GM18498 (cell line): ENCODE results near the gene MKI67.
A peak's percentile ranks its signal among the peaks of the same experiment; 100 is the strongest.

Source experiments
- ATAC-seq: cut with Tn5 transposase; IDR thresholded peaks from one replicate; pipeline ENCODE4 v1.9.1; 2021; ENCODE audit warnings: mild to moderate bottlenecking, moderate library complexity; ENCODE audit not compliant: unreplicated experiment

Gene MKI67

DNA sequence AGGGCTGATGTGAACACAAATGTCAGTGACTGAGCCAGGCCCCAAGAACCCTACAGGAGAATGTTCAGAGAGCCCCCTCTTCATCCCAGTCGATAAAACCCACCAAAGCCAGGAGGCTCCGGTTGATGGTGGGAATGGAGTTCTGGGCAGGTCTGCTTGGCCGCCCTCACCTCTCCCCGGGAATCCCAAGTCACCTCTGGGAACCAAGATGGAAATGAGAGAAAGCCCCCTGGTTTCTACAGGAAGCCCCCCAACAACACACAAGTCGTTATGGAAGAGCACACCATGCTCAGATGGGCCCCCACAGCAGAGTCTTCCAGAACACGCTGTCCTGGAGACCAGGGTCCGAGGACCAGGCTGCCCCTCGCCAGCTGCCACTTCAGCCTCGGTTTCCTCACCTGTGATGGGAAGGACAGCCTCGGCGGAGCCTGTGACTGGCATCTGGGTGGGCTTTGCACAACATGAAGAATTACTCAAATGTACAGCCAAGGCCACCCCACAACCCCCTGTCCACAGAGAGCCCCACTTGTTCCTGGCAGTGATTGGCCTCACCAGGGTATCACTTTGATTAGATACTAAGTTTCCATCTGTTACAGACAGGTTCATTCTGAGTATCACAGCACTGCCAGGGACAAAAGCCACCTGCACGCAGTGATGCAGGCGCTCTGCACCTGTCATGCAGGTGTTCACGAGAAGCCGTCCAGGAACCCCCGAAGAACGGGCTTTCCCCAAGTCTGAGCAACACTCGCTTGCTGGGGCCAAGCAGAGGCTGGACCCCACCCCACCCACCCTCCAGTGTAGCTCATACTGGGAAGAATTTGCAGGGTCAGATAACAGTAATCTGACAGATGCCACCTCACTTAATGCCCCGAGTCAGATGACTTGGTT lies 57.6 kb downstream of the MKI67 start:
- ATAC-seq, result no peak

DNA sequence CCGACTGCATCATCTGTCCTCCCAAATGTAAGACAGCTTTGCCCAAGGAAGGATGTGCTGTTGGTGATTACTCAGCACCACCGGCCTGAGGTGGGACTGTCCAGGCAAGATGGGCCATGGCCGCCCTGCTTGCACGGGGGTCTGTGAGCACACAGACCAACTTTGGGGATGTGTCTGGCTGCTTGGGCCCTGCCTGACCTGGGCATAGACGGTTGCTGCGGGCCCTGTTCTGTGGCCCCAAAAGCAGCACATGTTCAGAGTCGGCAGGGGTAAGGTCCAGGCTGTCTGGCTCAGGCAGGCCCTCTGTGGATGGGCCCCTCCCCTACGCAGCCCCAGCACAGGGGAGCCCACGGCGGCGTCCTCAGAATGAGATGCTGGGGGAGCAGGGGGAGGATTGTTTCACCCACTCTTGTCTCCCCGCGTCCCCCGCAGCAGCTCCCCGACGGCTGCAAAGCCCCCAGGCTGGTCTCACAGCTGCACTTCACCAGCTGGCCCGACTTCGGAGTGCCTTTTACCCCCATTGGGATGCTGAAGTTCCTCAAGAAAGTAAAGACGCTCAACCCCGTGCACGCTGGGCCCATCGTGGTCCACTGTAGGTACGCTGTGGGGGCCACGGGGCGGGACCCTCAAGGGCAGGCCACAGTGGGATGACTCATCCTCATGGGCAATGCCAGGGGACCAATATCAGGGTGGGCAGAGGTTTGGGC lies 58.4 kb downstream of the MKI67 start:
- no peak for ATAC-seq

DNA sequence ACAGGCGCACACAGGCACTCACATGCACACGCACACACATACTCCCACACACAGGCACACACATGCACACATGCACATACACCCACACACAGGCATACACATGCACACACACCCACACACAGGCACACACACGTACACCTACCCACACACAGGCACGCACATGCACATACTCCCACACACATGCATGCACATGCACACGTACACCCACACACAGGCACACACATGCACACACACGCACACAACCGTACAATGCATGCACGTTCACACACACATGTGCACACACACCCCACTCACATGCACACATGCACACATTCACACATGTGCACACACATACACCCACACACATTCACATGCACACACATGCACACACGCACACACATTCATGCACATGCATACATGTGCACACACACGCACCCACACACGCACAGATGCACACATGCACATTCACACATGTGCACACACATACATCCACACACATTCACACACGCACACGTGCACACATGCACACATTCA lies 59.3 kb downstream of the MKI67 start:
- no peak for ATAC-seq

DNA sequence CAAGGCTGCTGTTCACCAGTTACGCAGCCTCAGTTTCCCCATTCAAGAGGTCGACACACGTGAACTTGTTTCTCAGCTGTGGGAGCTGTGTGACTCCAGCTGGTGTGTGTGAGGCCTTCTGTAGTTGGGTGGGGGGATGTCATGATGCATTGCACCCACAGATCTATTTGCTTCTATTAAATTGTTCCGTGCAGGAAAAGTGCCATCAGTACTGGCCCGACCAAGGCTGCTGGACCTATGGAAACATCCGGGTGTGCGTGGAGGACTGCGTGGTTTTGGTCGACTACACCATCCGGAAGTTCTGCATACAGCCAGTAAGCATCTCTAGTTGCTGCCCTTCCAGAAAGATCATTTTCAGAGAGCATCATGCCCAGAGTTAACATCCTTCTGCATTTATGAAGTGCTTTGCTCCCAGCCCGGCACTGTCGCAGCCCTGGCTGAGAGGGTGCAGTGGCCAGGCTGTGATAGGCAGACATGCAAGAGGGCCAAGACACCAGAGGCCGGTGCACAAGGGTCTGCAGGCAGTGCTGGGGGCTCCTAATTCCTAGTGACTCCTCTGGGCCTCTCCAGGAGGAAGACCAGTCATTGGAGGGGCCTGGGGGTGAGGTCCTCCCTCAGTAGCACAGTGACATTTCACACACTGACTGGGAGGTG lies 60.2 kb downstream of the MKI67 start:
- ATAC-seq, result no peak

DNA sequence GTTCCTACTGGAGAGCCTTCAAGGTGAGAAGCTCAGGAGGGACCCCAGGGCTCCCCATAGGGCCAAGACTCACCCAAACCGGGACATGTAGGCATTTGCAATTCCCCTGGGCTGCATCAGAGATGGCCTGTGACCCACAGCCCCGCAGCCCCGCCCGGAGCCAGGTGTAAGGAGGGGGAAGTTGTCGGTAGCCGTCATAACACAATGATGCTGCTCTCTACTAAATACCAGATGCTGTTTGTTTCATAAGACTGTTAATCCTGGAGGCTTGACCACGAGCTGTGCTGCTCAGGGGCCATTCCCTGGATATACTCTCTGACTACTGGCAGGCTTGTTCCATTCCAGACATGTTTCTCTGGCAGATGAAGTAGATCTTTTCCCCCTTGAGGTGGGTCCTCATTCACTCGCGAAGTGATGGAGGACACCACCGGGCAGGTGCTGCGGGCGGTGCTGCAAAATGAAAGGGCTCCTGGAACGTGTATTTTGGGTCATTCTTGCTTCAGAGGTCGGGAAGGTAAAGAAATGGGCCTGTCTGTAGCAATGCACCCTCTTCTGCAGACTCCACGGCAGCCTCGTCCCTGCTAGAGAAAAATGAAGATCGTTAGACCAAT lies 61.1 kb downstream of the MKI67 start:
- no peak for ATAC-seq

DNA sequence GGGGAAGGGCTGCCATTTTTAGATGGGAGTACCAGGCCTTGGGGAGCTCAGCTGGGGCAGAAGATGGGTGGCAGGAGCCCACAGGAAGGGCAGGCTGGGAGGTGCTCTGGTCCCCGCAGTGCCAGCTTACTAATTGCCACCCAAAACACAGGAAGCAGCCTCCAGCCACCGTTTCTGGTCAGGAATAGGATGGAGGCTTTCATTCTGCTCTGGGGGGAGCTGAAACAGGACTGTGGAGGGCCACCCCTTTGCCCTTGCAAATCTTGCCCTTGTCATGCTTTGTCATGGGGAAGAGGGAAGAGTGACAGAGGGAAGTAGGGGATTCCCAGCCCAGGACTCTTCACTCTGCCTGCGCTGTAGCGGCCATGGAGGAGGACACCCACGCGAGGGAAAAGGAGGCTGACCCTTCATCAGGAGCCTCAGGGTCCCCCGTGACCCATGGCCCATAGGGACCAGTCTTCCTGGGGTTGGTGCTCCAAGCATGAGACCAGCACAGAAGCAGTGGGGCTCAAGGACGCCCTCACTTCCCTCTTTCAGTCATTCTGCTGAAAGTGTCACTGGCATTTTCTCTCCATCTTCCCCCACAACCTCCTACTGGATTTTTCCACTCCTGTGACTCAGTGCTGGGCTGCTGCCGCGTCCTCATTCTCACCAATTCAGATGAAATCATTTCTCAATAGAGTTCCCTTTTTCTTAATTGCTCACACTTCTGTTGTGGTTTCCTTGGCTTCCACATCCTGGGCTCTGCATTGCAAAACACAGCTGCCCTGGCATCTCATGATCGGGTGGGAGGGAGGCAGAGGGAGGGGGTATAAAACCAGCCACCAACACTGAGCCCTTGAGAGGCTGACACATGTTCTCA lies 61.9 kb downstream of the MKI67 start:
- ATAC-seq, result peak; percentile 60

DNA sequence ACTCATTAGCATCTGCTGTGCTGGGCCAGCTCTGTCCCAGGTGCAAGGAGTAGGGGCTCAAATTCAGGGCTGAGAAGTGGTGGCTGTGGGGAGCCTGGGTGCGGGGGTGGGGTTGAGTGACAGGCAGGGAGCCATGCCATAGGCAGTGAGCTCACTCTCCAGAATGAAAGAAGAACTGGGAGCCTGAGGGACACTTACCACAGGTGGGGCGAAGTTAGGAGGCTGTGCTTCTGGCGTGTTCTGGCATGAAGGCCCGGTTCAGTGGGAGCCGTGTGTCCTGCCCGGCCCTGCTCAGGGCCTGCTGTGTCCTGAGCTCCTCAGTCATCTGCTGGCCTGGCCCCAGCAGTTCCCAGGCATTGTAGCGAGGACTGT lies 62.5 kb downstream of the MKI67 start:
- peak; percentile 26 for ATAC-seq

DNA sequence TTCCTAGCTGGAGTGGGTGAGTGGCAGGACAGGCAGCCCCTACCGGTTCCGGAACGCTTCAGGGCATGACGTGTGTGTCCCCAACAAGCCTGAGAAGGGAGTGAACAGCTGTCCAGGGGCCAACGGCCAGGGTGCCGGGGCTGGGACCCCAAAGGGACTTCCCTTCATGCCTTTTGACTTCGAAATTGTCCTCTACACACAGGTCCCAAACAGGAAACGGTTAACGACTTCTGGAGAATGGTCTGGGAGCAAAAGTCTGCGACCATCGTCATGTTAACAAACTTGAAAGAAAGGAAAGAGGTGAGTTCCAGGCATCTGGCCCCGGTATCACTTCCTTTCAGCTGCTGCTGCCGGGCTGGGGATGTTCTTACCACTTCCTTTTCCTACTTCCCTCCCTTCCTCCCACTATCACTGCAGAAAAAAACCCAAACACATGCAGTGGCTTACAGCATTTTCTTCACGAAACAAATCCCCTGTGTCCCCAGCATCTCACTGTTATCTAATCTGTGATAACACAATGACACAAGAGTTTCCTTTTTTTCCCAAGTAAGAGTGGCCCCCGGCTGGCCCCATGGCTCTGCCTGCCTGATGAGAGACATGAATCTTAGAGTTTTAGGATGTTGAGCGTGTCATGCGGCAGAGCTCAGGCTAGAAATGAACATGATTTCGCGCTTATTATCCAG lies 63.2 kb downstream of the MKI67 start:
- ATAC-seq, result peak; percentile 54

DNA sequence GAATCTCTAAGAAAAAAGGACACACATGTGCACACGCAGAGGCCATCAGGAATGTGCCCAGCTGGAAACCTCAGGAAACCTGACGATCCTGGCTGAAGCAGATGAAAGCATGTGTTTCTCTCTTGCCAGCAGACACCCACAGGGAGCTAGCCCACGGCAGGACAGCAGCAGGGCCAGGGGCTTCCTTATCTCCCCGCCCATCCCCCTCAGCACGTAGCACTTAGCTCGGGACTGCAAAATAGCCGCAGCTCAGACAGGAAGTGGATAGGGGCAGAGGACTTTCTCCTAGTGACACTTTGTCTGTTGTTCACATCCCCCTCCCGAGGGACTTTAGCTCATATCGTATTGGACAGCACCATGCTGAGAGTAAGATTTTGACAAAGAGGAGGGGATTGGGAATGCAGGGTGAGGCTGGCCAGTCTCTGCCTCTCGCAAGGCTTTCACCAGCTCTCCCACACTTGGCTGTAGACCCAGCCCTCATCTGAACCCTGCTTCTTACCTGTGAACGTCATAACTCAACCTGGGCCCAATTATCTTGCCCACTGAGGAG lies 63.8 kb downstream of the MKI67 start:
- ATAC-seq, result no peak

DNA sequence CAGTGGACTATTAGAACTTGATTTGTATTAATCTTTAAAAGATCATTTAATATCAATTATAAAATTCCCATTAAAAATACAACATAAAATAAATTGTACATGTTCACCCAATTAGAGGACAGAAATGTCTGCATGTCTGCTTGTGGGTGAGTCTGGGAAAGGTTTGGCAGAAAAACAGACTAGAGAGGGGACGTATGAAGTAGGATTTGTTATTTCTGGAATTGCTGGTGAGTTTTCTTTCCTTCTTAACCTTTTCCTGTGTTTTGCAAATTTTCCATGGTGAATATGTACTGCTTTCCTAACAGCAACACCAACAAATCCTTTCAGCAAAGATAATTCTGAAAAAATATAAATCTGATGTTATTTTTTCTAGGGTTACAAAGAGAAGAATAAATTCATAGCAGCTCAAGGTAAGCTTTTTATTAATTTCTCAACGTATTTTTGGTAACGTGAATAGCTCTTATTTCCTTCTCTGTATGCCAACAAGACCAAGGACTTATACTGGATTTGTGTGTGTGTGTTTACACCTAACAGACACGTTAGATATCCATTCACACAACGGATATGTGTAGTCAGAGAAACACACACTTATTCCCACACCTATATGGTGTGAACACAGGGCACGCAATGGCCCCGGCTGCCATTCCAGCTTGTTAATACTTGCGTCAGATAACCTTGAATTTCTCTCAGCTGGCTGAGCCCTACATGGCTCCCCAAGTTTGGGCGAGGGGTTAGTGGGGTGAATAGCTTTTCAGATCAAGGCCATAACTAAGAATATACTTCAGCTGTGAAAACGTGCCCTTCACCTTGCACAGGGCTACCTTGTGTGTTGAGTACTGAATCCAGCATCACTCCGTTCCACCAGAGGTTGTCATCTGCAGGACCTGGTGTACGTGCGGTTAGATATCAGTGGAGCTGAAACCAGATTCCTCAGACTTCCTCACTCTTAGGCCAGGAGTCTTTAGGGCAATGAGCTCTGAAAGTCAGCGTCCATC lies 64.6 kb downstream of the MKI67 start:
- ATAC-seq, result no peak

DNA sequence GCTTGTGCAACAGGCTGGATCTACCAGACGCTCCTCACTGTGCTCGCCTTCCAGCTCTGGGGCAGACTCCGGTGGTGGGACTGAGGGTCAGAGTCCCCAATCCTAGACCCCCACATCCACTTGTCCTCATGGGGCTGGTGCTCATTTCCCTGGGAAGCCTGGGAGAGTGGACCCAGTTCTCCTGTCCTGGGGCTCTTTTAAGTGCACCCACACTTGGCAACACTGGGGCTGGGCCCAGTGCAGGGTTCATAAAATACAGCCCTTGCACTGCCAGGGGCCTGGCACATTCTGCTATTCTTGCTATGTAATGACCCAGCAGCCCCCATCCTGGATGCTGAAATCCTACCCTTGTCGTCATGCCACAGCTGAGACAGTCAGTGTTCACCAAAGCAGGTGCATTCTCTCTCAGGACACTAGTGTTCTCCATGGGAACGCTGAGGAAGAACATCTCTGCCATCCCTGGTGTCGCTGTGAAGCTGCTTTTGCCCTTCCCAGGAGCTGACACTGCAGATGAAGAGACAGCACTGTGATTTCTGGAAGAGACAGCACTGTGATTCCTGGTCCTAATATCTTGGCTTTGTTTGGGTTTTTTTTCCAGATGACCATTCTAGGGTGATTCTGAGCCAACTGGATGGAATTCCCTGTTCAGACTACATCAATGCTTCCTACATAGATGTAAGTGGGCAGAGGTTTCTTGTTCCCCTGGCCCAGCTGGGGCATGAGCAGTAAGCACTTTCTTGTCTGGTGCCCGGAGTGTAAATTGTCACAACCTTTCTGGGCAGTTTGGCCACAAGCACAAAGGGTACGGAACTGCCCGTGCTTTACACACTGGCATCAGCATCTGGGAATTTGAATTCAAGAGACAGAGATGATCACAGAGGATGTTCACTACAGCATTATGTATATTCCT lies 65.6 kb downstream of the MKI67 start:
- ATAC-seq, result no peak

DNA sequence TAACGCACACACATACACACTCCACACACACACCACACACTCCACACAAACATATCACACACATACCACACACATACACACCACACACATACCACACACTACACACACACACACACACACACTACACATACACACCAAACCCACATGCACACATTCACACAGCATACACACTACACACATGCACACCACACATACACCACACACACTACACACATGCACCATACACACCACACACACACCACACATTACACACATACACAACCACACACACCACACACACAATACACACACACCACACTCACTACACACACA lies 66.3 kb downstream of the MKI67 start:
- no peak for ATAC-seq

DNA sequence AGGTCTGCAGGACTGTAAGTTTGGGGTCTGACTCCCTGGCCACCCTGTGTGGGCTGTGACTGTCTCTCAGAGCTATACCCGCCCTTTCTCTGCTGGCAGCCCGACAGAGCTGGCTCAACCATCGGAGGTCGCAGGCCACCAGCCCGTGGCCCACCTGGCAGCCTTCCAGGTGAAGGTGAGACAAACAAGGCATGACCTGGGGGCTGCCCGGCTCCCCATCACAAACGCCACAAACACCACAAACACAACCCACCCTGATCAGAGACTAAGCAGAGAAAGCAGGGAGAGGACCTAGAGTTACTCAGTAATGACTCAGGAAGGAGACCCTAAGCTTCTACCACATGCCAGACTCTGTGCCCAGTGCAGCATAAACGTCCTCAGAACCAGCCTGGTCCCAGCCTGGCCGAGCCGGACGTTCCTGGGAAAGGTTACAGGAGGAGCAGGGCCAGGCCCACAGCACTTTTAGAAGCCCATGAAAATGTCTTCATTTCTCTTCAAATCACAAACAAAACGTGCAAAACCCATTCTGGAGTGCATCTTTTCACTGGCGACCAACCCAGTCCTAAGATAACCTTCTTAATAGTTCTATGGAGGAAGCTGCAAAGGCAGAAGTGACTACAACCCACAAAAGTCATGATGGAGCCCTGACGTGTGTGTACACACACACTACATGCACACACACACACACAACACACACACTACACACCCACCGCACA lies 66.8 kb downstream of the MKI67 start:
- ATAC-seq, result no peak

DNA sequence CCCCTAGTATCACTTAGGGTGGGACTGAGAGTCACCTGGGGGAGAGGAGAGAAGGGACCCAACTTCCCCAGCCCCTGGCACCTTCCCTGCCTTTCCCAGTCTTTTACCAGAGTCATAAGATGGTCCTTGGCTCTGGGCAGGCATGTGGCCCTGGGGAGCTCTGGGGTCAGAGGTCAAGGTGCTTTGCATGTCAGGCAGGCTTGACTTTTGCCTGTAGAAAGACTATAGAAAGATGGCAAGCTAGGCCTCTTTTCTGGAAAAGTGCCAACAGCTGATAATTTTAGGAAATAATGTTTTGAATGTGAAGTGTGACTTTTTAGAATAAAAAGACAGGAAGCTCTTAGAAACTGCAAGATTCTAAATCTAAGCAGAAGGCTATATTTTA lies 67.5 kb downstream of the MKI67 start:
- no peak for ATAC-seq

DNA sequence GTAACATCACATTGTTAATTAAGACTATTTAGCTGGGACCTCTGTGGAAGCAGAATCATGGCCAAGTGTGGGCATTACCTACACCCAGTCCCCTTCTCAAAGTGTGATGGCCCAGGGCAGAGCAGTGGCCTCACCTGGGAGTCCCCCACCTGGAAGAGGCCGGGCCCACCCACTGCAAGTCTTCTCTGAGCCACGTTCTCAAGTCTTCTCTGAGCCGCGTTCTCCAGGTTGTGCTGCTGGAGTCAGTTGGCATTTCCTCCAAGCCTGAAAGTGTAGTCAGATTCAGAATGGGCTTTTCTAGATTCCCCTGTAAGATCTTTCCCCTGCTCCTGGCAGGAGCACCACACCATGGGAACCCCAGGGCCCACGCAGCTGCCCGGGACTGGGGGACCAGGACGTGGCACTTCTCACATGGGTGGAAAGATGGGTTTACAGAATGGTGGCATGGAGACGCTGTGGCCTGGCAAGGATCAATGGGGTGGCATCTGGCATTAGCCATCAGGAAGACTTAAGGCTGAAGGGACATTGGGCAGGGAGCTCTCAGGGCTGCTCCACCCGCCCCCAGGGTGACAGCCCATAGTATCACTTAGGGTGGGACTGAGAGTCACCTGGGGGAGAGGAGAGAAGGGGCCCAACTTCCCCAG lies 68.0 kb downstream of the MKI67 start:
- no peak for ATAC-seq
